Stimulated activated CD4-positive, alpha-beta T cell treated with anti-CD3 and anti-CD28 coated beads, Interleukin-1b, Interleukin-23, amount 100 ng/mL, for 4 hours (primary cell): ENCODE data around the gene ATP2A3.
"Not testable (repeated sequence)": the region's sequence is repeated elsewhere in the genome, so short reads cannot be mapped to it uniquely, and the experiment has no call there.

ENCODE experiments used
- DNase-seq, 2 donors: peaks; one replicate each; pipeline ENCODE4 v3.0.0-alpha.2; 2020; ENCODE audit warnings: low read depth in 2 of 2

The ATP2A3 gene

GRCh38 chr17:3991699-3992098 lies 27.5 kb upstream of the ATP2A3 start:
- DNase-seq = not testable (repeated sequence)

- DNase-seq = no peak
Observed at GRCh38 chr17:3990386-3991127, 26.3 kb upstream of the ATP2A3 start.

- no peak for DNase-seq
Observed at GRCh38 chr17:3989041-3989886, 25.0 kb upstream of the ATP2A3 start.

DNA sequence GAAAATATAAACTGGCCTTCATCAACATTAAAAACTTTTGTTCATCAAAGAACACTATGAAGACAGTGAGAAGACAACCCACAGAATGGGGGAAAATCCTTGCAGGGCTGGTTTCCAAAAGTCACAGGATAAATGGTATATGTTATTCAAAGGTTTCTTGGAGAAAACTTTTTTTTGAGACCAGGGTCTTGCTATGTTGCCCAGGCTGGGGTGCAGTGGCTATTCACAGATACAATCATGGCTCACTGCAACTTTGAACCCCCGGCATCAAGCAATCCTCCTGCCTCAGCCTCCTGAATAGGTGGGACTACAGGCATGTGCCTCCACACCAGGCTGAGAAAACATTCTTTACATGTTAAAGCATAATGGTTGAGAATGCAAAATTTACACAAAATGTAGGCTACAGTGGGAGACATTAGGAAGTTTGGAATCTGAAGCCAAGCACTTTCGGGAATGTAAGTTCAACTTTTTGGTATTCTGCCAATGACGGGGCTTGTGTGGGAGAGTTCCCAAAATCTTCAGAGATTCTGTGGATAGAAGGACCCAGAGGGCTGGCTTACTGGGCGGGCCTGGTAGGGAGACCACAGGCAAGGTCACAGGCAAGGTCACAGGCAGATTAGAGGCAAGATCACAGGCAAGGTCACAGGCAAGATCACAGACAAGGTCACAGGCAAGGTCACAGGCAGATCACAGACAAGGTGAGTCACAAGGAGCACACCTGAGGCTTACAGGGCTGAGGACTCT lies 24.2 kb upstream of the ATP2A3 start:
- no peak for DNase-seq

DNA sequence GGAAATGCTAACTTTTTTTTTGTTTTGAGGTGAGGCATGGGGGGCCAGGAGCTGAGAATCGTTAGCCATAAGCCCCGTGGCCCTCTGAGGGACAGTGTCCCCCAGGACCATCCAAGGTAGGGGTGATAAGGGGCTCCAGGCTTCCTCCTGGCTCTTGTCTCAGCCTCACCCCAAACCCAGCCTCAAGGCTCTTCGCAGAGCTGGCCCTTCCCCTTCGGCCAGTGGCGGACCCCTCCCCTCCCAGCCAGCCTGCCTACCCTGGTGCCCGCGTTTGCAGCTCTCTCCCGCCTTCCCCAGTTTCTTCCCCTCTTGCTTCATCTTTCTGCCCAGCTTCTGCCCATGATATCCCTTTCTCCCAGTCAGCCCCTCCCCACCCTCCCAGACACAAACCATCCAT lies 22.7 kb upstream of the ATP2A3 start:
- DNase-seq = no peak

DNA sequence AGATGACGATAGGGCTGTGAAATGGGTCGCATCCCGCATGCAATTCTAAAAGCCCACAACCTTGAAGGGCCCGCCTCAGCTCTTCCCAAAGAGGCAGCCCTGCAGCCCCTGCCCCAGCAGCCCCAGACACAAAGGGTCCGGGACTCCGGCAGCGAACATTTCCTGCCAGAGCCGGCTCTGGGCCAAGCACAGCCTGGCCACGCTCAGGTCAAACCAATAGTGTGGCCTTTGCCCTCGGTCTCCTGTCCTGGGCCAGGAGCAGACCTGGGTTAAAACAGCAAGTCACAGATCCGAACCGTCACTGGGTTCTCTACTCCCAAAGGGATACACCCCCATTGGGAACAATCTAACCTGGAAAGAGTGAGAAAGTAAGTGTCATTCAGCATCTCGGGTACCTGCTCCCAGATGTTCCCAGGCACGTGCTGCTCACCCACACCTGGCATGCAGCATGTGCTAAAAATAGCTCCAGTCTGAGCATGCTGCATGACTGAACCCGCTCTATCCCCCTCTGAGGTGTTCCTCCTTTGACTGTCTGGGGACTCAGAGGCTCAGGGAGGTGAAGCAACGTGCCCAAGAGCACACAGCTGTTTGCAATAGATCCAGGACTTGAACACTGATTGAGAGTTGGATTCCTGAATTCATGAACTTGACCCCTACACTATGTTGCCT lies 22.2 kb upstream of the ATP2A3 start:
- DNase-seq = no peak

- DNase-seq = no peak
Observed at GRCh38 chr17:3985846-3986245, 21.6 kb upstream of the ATP2A3 start.

GRCh38 chr17:3983606-3984484 lies 19.6 kb upstream of the ATP2A3 start:
- no peak for DNase-seq

GRCh38 chr17:3982541-3983017 lies 18.3 kb upstream of the ATP2A3 start:
- DNase-seq = no peak

- no peak for DNase-seq
Observed at GRCh38 chr17:3982113-3982512, 17.9 kb upstream of the ATP2A3 start.

- DNase-seq = no peak
Observed at GRCh38 chr17:3981455-3981854, 17.2 kb upstream of the ATP2A3 start.

GRCh38 chr17:3980381-3981014 lies 16.3 kb upstream of the ATP2A3 start:
- DNase-seq = no peak

DNA sequence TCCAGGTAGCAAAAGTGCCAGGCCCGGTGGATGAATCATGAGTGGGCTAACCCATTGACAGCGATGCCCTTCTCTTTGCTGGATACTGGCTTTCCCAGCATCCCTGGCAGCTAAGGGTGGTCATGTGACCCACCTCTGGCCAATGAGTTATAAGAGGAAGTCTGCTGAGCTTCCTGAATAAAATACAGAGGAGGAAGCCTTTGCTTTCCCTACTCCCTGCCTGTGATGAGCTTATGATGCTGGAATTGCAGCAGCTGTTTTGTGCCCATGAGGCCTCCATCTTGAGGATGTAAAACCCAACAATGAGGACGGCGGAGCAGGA lies 15.0 kb upstream of the ATP2A3 start:
- DNase-seq = no peak

- no peak for DNase-seq
Observed at GRCh38 chr17:3978421-3979289, 14.4 kb upstream of the ATP2A3 start.

GRCh38 chr17:3977387-3977786 lies 13.2 kb upstream of the ATP2A3 start:
- DNase-seq = no peak

DNA sequence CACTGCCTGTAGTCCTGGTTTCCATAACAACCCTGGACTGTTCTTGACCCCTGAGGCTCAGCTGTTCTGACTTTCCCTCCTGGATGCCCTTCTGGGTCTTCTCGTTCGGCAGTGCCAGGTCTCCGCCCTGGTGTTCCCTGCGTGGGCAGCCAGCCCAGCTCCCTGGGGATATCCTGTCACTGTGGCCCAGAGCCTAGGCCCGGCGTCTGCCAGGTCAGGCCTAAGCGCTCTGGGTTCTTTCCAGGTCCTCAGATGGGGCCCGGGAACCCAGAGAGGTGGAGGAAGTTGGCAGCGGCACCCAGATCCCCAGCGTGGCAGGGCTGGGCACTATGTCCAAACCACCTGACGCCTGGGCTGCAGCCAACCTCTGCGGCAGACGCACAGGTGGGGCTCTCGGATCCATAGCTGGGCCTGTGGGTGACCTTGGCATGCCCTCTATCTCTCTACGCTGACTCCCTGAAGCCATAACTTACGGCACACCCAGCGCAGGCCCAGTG lies 12.5 kb upstream of the ATP2A3 start:
- DNase-seq = no peak

GRCh38 chr17:3974980-3975379 lies 10.7 kb upstream of the ATP2A3 start:
- no peak for DNase-seq

GRCh38 chr17:3974138-3974687 lies 10.0 kb upstream of the ATP2A3 start:
- no peak for DNase-seq
